ENCODE data around the gene LLCFC1.

GRCh38 chr7:142974626-142975025, 35.3 kb downstream of the LLCFC1 start:
- TF ChIP-seq, protein P1, sequence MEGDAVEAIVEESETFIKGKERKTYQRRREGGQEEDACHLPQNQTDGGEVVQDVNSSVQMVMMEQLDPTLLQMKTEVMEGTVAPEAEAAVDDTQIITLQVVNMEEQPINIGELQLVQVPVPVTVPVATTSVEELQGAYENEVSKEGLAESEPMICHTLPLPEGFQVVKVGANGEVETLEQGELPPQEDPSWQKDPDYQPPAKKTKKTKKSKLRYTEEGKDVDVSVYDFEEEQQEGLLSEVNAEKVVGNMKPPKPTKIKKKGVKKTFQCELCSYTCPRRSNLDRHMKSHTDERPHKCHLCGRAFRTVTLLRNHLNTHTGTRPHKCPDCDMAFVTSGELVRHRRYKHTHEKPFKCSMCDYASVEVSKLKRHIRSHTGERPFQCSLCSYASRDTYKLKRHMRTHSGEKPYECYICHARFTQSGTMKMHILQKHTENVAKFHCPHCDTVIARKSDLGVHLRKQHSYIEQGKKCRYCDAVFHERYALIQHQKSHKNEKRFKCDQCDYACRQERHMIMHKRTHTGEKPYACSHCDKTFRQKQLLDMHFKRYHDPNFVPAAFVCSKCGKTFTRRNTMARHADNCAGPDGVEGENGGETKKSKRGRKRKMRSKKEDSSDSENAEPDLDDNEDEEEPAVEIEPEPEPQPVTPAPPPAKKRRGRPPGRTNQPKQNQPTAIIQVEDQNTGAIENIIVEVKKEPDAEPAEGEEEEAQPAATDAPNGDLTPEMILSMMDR (IDR thresholded peaks at IDR 0.05): no peak
- no peak for TF ChIP-seq FOXP1 (CRISPR knock-in tag; IDR thresholded peaks at IDR 0.05; ENCODE audit: borderline replicate concordance)
- TF ChIP-seq AFF4 (CRISPR knock-in tag; IDR thresholded peaks at IDR 0.05; ENCODE audit: borderline replicate concordance): no peak
- TF ChIP-seq, protein P2, sequence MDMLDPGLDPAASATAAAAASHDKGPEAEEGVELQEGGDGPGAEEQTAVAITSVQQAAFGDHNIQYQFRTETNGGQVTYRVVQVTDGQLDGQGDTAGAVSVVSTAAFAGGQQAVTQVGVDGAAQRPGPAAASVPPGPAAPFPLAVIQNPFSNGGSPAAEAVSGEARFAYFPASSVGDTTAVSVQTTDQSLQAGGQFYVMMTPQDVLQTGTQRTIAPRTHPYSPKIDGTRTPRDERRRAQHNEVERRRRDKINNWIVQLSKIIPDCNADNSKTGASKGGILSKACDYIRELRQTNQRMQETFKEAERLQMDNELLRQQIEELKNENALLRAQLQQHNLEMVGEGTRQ (CRISPR knock-in tag; IDR thresholded peaks at IDR 0.05): no peak
- TF ChIP-seq, protein P3, sequence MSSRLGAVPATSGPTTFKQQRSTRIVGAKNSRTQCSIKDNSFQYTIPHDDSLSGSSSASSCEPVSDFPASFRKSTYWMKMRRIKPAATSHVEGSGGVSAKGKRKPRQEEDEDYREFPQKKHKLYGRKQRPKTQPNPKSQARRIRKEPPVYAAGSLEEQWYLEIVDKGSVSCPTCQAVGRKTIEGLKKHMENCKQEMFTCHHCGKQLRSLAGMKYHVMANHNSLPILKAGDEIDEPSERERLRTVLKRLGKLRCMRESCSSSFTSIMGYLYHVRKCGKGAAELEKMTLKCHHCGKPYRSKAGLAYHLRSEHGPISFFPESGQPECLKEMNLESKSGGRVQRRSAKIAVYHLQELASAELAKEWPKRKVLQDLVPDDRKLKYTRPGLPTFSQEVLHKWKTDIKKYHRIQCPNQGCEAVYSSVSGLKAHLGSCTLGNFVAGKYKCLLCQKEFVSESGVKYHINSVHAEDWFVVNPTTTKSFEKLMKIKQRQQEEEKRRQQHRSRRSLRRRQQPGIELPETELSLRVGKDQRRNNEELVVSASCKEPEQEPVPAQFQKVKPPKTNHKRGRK (CRISPR knock-in tag; IDR thresholded peaks at IDR 0.05; ENCODE audit: borderline replicate concordance): no peak
- no peak for TF ChIP-seq MAX (CRISPR knock-in tag; IDR thresholded peaks at IDR 0.05)
- no peak for TF ChIP-seq ETV6 (CRISPR knock-in tag; IDR thresholded peaks at IDR 0.05)
- no peak for TF ChIP-seq NR2C2 (CRISPR knock-in tag; IDR thresholded peaks at IDR 0.05)
- no peak for TF ChIP-seq TCF7 (CRISPR knock-in tag; IDR thresholded peaks at IDR 0.05; ENCODE audit: low read depth)
- TF ChIP-seq JUN (CRISPR knock-in tag; IDR thresholded peaks at IDR 0.05): no peak
- TF ChIP-seq, protein P4, sequence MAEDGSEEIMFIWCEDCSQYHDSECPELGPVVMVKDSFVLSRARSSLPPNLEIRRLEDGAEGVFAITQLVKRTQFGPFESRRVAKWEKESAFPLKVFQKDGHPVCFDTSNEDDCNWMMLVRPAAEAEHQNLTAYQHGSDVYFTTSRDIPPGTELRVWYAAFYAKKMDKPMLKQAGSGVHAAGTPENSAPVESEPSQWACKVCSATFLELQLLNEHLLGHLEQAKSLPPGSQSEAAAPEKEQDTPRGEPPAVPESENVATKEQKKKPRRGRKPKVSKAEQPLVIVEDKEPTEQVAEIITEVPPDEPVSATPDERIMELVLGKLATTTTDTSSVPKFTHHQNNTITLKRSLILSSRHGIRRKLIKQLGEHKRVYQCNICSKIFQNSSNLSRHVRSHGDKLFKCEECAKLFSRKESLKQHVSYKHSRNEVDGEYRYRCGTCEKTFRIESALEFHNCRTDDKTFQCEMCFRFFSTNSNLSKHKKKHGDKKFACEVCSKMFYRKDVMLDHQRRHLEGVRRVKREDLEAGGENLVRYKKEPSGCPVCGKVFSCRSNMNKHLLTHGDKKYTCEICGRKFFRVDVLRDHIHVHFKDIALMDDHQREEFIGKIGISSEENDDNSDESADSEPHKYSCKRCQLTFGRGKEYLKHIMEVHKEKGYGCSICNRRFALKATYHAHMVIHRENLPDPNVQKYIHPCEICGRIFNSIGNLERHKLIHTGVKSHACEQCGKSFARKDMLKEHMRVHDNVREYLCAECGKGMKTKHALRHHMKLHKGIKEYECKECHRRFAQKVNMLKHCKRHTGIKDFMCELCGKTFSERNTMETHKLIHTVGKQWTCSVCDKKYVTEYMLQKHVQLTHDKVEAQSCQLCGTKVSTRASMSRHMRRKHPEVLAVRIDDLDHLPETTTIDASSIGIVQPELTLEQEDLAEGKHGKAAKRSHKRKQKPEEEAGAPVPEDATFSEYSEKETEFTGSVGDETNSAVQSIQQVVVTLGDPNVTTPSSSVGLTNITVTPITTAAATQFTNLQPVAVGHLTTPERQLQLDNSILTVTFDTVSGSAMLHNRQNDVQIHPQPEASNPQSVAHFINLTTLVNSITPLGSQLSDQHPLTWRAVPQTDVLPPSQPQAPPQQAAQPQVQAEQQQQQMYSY (CRISPR knock-in tag; IDR thresholded peaks at IDR 0.05): no peak
- TF ChIP-seq ZNF263 (CRISPR knock-in tag; IDR thresholded peaks at IDR 0.05; ENCODE audit: low read depth): no peak
- no peak for TF ChIP-seq HMGA2 (CRISPR knock-in tag; IDR thresholded peaks at IDR 0.05)
